H1 (cell line): Measurements from ENCODE around the gene TK2. TPM values are rescaled to one million over a fixed set of nuclear protein-coding genes. Genes with fewer than 3 reads are reported as not detected.

ENCODE experiments used
- CHD1 ChIP-seq: IDR thresholded peaks from 2 replicates; pipeline ENCODE4 v1.6.1; 2012; ENCODE audit warnings: low read depth, low read length, improper control_type of control experiment
- CTBP2 ChIP-seq: IDR thresholded peaks from 2 replicates; pipeline ENCODE4 v1.7.0; 2011; ENCODE audit warnings: borderline replicate concordance, mild to moderate bottlenecking, moderate library complexity, mixed read lengths, low read length; ENCODE audit not compliant: insufficient read depth, insufficient read length
- RAD21 ChIP-seq, 2 experiments: IDR thresholded peaks in 1 of 2; conservative IDR thresholded peaks in 1 of 2; 2 replicates each; pipeline ENCODE4 v1.6.1; 2011; ENCODE audit warnings: low read depth in 2 of 2, low read length in 2 of 2, improper control_type of control experiment in 1 of 2, inconsistent platforms in 1 of 2, mild to moderate bottlenecking in 1 of 2, moderate library complexity in 1 of 2
- SP1 ChIP-seq: IDR thresholded peaks from 2 replicates; pipeline ENCODE4 v1.6.1; 2011; ENCODE audit warnings: low read depth, low read length
- SP4 ChIP-seq: IDR thresholded peaks from 2 replicates; pipeline ENCODE4 v1.6.1; 2012; ENCODE audit warnings: low read length, inconsistent platforms
- SRF ChIP-seq: IDR thresholded peaks from 2 replicates; pipeline ENCODE4 v1.6.1; 2011; ENCODE audit warnings: mild to moderate bottlenecking, low read depth, low read length, moderate library complexity
- ZNF274 ChIP-seq: IDR thresholded peaks from 2 replicates; pipeline ENCODE4 v1.7.0; 2012; ENCODE audit warnings: low read length, borderline replicate concordance; ENCODE audit errors: extremely low read depth
- polyA plus RNA-seq, 7 experiments: library from polyadenylated mRNA; depleted of rRNA in 3 of 7; stranded (reverse) in 5 of 7; unstranded in 2 of 7; fragments of >200 nt in 5 of 7; fragments of 200-250 nt in 2 of 7; gene quantifications; 1 replicate in 5 of 7; 2 replicates in 1 of 7; 4 replicates in 1 of 7; pipeline versions ENCODE4 v1.2.1 to v1.2.3, GENCODE V29; 2011 to 2013; ENCODE audit warnings: missing spikeins in 2 of 7, mixed read lengths in 2 of 7
- total RNA-seq: library from RNA; stranded (reverse); fragmentation: NEBNext Ultra II Directional; extraction: Animal tissue kit (Norgen Biotek cat#: 25700); gene quantifications from 2 replicates; pipeline ENCODE4 v1.2.1, GENCODE V29; 2021
- TF ChIP-seq, protein P1 (sequence below), 3 experiments: IDR thresholded peaks; 1 replicate in 2 of 3; 2 replicates in 1 of 3; pipeline versions ENCODE4 v1.5.1 to v1.6.1; 2011; ENCODE audit warnings: low read length in 3 of 3, mild to moderate bottlenecking in 3 of 3, inconsistent platforms in 2 of 3, low read depth in 1 of 3, moderate library complexity in 1 of 3; ENCODE audit not compliant: insufficient read depth in 1 of 3; ENCODE audit errors: control extremely low read depth in 1 of 3

TK2 gene
- total and polyA plus RNA-seq, 2 of the 8 experiments (the other 6 are each of a cell fraction or from before 2014, with no cell fraction given), result 2.7 to 3.6 TPM

DNA sequence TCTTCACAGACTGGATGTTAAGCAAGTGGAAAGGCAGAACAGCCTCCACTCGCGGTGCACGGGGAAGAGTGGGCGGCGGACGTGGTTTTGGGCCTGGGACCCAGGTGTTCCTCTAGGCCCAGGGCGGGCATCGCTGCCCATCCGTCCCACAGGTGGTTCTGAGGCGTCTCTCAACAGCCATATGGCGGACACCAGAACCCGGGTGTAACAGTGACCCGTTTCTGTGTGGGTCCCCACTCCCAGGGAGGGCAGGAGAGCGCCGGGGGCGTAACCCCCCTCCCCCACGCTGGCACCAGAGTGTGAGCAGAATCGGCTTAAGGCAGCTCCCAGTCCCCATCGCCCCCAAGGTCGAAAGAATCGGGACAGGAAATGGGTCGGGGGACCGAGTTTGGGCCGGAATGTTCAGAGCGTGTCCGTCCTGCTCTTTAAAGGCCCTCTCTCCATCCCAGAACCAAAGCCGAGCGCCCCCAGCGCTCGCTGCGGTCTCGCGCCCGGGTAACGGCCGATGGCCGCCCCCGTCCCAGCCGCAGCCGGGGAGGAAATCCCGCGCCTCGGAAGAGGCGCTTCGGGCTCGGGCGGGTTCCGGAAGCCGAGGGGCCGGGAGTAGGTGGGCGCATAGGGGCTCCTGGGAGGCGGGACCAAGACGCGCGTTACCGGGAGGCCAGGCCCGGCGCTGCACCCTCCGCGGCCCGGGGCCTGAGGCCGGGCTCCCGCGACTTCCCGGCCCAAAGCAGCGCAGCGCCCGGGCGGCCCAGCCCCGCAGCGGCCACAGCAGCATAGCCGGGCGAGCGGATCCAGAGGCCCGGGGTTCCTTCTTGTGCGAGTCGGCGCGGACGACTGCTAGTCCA lies at the start of gene TK2 (continued):
- TF ChIP-seq CTBP2, result no peak
- no peak for TF ChIP-seq SP4
- no peak for TF ChIP-seq ZNF274
- no peak for TF ChIP-seq CHD1
- TF ChIP-seq SRF, result no peak
- TF ChIP-seq RAD21 (IDR thresholded peaks at IDR 0.05 in 1 of 2, conservative IDR thresholded peaks at IDR 0.05 in 1 of 2; ENCODE audit: low read depth in 2 of 2, low read length in 2 of 2), result no peak
- TF ChIP-seq, protein P1, sequence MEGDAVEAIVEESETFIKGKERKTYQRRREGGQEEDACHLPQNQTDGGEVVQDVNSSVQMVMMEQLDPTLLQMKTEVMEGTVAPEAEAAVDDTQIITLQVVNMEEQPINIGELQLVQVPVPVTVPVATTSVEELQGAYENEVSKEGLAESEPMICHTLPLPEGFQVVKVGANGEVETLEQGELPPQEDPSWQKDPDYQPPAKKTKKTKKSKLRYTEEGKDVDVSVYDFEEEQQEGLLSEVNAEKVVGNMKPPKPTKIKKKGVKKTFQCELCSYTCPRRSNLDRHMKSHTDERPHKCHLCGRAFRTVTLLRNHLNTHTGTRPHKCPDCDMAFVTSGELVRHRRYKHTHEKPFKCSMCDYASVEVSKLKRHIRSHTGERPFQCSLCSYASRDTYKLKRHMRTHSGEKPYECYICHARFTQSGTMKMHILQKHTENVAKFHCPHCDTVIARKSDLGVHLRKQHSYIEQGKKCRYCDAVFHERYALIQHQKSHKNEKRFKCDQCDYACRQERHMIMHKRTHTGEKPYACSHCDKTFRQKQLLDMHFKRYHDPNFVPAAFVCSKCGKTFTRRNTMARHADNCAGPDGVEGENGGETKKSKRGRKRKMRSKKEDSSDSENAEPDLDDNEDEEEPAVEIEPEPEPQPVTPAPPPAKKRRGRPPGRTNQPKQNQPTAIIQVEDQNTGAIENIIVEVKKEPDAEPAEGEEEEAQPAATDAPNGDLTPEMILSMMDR (IDR thresholded peaks at IDR 0.05; ENCODE audit: control extremely low read depth in 1 of 3, insufficient read depth in 1 of 3, low read depth in 1 of 3, low read length in 3 of 3), result peak in 2 of 3 experiments; percentile 7; a peak in 1 of 4 replicates
- no peak for TF ChIP-seq SP1
